Tongue (tissue), 2 donors: ENCODE data around the gene BICDL1. TPM values are rescaled to one million over a fixed set of nuclear protein-coding genes. Genes with fewer than 3 reads are reported as not detected.
"Not testable (repeated sequence)": the region's sequence is repeated elsewhere in the genome, so short reads cannot be mapped to it uniquely, and the experiment has no call there.

Experiments used
- DNase-seq: peaks from one replicate; pipeline ENCODE4 v3.0.0-alpha.2; 2015
- total RNA-seq: library from RNA; depleted of rRNA; stranded (reverse); fragments of >200 nt; gene quantifications from one replicate; pipeline ENCODE4 v1.2.3, GENCODE V29; 2014

BICDL1 gene
- 4.0 TPM for total RNA-seq

GRCh38 chr12:119988472-119989360 lies at the start of gene BICDL1:
Gene BICDL1 (plus strand): TSS chr12:119989236. CDS start chr12:119989869, 633 bp downstream.
- peak; percentile 78 for DNase-seq

GRCh38 chr12:119940897-119941296 lies 48.1 kb upstream of the BICDL1 start:
- no peak for DNase-seq

- no peak for DNase-seq
These were observed 46.6 kb upstream of the BICDL1 start for GRCh38 chr12:119942386-119942785.

- no peak for DNase-seq
These were observed 42.8 kb upstream of the BICDL1 start for GRCh38 chr12:119946213-119946612.

GRCh38 chr12:119949145-119949544 lies 39.9 kb upstream of the BICDL1 start:
- DNase-seq: no peak

GRCh38 chr12:119949594-119949993 lies 39.4 kb upstream of the BICDL1 start:
- DNase-seq: no peak

- DNase-seq: no peak
These were observed 33.0 kb upstream of the BICDL1 start for GRCh38 chr12:119956047-119956446.

- no peak for DNase-seq
These were observed 31.9 kb upstream of the BICDL1 start for GRCh38 chr12:119957135-119957534.

GRCh38 chr12:119959435-119959834 lies 29.6 kb upstream of the BICDL1 start:
- DNase-seq: no peak

- no peak for DNase-seq
These were observed 24.9 kb upstream of the BICDL1 start for GRCh38 chr12:119964123-119964522.

- DNase-seq: no peak
These were observed 24.1 kb upstream of the BICDL1 start for GRCh38 chr12:119964929-119965328.

- DNase-seq: no peak
These were observed 8.8 kb upstream of the BICDL1 start for GRCh38 chr12:119980242-119980641.

- DNase-seq: not testable (repeated sequence)
These were observed 8.3 kb upstream of the BICDL1 start for GRCh38 chr12:119980702-119981101.

- peak; percentile 65 for DNase-seq
These were observed 310 bp downstream of the BICDL1 start for GRCh38 chr12:119989361-119989730.

- peak; percentile 90 for DNase-seq
These were observed 820 bp downstream of the BICDL1 start for GRCh38 chr12:119989731-119990381.

- peak; percentile 37 for DNase-seq
These were observed 1.4 kb downstream of the BICDL1 start for GRCh38 chr12:119990382-119990874.

GRCh38 chr12:119992129-119992705 lies 3.2 kb downstream of the BICDL1 start:
- DNase-seq: no peak

- peak; percentile 82 for DNase-seq
These were observed 6.0 kb downstream of the BICDL1 start for GRCh38 chr12:119994892-119995658.

GRCh38 chr12:119996417-119996816 lies 7.4 kb downstream of the BICDL1 start:
- DNase-seq: no peak

GRCh38 chr12:119998471-119999245 lies 9.6 kb downstream of the BICDL1 start:
- DNase-seq: no peak

- DNase-seq: no peak
These were observed 11.5 kb downstream of the BICDL1 start for GRCh38 chr12:120000556-120000955.
